DMS153 (cell line): ENCODE data around the gene ELOVL5.

Source experiments
- DNase-seq: peaks from one replicate; lab custom pipeline; 2025; lab: John Stamatoyannopoulos, UW

The ELOVL5 gene

GRCh38 chr6:53239526-53239925 lies 109.2 kb downstream of the ELOVL5 start:
- no peak for DNase-seq

- no peak for DNase-seq
These were observed 110.4 kb downstream of the ELOVL5 start for GRCh38 chr6:53238311-53238710.

GRCh38 chr6:53236241-53236640 lies 112.5 kb downstream of the ELOVL5 start:
- no peak for DNase-seq

- no peak for DNase-seq
These were observed 113.2 kb downstream of the ELOVL5 start for GRCh38 chr6:53235508-53235907.

- no peak for DNase-seq
These were observed 115.4 kb downstream of the ELOVL5 start for GRCh38 chr6:53233309-53233708.

GRCh38 chr6:53230775-53231467 lies 117.8 kb downstream of the ELOVL5 start:
- DNase-seq, result no peak

GRCh38 chr6:53227847-53228246 lies 120.9 kb downstream of the ELOVL5 start:
- no peak for DNase-seq

GRCh38 chr6:53220605-53221004 lies 128.1 kb downstream of the ELOVL5 start:
- no peak for DNase-seq
